Raji (cell line): ENCODE measurements around the gene USP28.

Experiments
- POLR2A ChIP-seq: IDR thresholded peaks from 2 replicates; pipeline ENCODE4 v1.6.1; 2011; ENCODE audit warnings: low read depth, low read length, control low read depth; ENCODE audit not compliant: insufficient read depth

USP28 gene

DNA sequence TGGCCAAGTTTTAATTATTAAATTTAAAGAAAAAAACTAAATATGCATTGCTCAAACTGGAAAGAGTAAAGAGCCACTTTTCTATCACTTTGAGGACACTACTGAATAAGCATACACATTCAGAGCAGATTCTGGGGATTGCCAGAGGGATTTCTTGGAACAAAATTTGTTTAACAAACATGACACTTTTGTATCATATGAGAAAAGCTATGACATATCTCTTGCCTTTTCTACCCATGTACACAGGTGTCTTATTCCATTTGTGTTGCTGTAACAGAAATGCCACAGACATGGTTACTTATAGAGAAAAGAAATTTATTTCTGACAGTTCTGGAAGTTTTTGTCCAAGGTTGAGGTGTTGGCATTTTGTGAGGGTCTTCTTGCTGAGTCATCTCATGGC, 13.5 kb upstream of the USP28 start:
- no peak for TF ChIP-seq POLR2A

DNA sequence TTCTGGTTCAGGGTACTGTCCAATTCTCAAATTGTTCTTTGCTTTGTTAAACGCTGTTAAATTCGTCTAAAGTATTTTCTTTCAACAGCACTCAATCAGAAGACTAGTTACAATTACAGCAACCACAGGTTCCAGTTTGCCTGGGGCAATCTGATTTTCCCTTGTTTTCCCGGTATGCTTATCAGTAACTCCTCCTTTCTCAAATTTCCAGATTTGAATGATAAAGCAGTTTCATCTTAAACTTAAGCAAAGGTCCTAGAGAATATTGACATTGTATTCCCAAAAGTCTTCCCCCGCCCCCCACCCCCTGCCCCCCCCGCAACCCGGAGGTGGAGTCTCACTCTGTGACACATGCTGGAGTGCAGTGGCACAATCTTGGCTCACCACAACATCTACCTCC, 10.5 kb upstream of the USP28 start:
- no peak for TF ChIP-seq POLR2A

DNA sequence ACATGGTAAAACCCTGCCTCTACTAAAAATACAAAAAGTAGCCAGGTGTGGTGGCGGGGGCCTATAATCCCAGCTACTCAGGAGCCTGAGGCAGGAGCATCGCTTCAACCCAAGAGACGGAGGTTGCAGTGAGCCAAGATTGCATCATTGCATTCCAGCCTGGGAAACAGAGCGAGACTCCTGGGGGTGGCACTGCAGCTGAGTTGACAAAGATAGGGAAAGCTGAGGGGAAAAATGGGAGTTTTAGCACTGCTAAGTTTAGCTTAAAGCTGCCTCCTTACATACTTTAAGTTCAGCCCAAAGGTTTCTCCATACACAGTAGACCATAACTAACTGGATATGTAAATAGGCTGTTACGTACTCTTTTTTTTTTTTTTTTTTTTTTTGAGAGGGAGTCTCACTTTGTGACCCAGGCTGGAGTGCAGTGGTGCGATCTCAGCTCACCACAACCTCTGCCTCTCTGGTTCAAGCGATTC, 9.0 kb upstream of the USP28 start:
- no peak for TF ChIP-seq POLR2A

DNA sequence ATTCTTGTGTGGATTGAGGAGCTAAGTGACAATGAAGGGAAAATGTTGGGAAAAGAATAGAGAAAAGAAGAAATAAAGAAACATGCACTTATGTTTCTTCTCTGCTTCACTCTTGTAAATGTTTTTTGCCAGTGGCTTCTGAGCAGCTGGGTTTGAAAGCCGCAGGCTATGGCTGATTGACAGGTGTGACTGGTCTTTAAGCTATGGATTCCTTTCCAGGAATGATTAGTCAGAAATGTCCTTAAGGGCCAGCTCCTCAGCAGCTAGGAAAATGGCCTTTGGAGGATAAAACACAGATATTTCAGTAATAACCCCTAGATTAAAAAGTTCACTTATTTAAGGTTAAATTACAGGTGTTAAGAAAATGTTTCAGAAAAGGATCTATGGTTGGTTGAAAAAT, 6.5 kb upstream of the USP28 start:
- TF ChIP-seq POLR2A = no peak

GRCh38 chr11:113880971-113881370, 5.6 kb upstream of the USP28 start:
- no peak for TF ChIP-seq POLR2A

DNA sequence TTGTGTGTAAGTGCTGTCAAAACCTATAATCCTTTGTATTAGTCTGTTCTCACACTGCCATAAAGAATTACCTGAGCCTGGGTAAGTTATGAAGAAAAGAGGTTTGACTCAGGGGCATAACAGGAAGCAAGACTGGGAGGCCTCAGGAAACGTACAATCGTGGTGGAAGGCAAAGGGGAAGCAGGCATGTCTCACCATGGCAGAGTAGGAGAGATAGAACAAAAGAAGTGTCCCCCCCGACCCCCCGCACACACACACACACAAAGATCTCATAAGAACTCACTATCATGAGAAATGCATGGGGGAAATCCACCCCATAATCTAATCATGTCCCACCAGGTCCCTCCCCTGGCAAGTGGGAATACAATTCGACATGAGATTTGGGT, 2.3 kb upstream of the USP28 start:
- no peak for TF ChIP-seq POLR2A

- no peak for TF ChIP-seq POLR2A
Measured at GRCh38 chr11:113876798-113877669, 1.7 kb upstream of the USP28 start.

DNA sequence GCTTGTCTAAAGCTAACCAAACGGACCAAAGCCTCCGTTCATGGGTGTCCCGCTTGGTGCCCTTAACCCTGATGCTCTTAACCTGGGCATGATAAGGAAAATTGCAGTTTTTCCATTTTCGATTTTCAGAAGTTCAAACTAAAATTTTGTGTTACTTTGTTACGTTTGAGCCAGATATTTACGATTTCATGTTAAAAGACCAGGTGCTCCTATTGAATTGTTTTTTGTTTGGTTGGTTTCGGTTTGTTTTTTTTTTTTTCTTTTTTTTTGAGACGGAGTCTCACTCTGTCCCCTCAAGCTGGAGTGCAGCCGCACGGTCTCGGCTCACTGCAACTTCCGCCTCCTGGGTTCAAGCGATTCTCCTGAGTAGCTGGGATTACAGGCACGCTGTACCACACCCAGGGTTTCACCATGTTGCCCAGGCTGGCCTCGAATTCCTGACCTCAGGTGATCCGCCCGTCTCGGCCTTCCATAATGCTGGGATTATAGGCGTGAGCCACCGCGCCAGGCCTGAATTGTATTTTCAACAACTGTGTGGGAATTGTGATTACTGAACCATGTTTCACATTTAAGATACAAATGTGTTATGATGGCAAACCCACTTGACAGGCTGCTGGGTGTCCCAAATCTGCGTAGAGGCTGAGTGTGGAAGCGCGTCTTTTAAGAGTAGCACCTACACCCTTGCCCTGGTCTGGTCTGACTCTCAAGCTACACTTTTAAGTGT, 864 bp upstream of the USP28 start:
- TF ChIP-seq POLR2A = no peak

DNA sequence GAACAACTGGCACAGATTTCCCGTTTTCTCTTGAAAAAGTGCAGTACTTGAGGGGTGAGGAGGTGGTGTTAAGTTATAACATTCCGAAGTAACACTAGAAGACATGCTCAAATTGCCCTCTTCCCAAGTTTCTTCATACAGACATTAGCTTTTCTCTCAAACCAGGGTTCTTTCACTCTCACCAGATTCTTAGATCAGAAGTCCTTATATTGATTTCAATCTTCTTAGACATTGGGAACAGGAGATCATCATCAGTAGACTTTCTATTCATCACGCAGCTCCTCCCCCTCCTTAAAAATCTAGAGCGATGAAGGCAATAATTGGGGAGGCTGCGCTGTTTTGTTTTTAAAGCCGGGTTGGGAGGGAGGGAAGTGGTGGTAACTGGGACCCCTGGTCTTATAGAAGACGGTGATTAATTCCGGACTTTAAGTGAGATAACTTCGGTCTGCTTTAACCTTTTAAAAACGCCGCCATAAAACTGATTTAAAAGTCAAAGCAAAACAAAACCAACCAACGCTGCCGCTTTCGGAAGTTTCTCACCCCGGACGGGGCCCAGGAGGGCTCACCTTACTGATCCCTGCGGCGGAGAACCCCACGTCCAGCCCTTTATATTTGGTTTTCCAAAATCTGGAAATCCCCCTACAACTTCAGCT, 665 bp downstream of the USP28 start:
- no peak for TF ChIP-seq POLR2A

DNA sequence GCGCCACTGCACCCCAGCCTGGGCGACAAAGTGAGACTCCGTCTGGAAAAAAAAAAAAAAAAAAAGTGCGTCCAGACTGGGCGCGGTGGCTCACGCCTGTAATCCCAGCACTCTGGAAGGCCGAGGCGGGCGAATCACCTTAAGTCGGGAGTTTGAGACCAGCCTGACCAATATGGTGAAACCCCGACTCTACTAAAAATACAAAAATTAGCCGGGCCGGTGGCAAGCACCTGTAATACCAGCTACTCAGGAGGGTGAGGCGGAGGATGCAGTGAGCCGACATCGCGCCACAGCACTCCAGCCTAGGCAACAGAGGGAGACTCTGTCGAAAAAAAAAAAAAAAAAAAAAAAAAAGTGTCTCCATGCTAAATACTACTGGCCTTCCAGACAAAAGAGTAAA, 1.3 kb downstream of the USP28 start:
- no peak for TF ChIP-seq POLR2A

DNA sequence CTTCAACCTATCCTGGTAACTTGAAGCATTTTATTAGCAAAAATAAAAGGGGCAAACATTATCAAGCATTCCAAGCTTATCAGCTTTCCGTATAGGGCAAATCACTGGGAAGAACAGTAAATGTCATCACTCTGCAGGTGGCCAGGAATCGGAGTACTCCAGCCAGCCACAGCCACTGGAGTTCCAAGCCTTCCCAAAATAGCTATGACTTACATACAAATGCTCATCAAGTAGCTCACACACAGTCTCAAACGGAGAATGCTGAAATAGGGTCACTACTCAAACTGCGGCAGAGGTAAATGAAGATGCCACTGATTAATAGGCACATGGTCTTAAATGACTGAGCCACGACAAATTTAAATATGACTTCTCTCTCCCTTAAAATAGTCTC, 2.1 kb downstream of the USP28 start:
- no peak for TF ChIP-seq POLR2A

DNA sequence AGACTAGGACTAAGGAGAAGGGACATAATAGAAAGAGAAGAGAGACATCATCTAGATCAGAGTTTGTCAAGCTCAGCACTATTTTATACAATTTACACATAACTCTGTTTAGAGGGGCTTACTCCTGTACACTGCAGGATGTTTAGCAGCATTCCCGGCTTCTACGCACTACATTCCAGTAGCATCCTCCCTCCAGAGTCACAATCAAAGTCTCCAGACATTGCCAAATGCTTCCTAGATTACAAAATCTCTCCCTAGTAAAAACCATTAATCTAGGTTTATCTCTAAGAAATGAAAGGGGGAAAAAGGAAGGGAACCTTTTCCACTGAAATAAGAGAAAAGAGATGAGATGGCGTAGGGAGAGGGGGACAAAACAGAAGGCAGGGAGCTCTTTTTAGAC, 4.0 kb downstream of the USP28 start:
- no peak for TF ChIP-seq POLR2A

DNA sequence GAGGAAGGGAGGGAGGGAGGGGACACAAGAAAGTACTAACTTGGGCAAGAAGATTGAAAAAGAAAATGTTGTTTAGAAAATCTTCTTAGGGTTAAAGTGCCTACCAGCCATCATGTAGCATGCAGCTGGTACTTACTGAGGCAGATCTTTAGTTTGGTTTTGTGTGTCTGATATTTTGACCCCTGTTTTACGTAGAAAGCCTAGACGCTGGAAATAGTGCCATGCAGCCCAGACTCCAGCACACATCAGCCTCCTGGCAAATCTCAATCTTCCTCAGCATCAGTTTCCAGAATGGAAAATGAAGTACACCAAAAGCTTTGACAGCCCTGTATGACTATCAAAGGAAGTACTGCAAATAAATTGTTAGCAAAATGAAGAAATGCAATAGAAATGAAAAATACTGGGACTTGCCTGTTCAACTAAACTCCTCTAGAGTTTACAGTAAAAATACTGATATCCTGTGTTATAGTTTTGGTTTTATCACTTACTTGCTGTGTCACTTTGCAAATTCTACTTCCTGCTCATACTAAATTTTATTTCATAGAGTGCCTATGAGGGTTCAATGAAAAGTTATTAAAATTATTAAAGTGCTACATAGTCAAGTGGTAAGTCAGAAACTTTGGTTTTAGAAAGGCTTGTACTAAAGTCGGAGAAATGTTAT, 7.4 kb downstream of the USP28 start:
- TF ChIP-seq POLR2A = no peak

GRCh38 chr11:113865873-113866272, 9.5 kb downstream of the USP28 start:
- no peak for TF ChIP-seq POLR2A

- no peak for TF ChIP-seq POLR2A
Measured at GRCh38 chr11:113864410-113864809, 11.0 kb downstream of the USP28 start.
